ENCODE results near the gene RC3H1. TPM values are rescaled to one million over a fixed set of nuclear protein-coding genes. Genes with fewer than 3 reads are reported as not detected.
"Not testable (repeated sequence)": the region's sequence is repeated elsewhere in the genome, so short reads cannot be mapped to it uniquely, and the experiment has no call there.

RC3H1 gene
- total RNA-seq, 4 donors from 2014 or later = 26.2 to 37.3 (median 31.1) TPM

GRCh38 chr1:173995475-173995874 lies 26.7 kb downstream of the RC3H1 start:
- Histone ChIP-seq H3K27ac (no peak overlapping the region), H3K4me1 (peaks cover 0 to 9% (median 0%) of the 10 kb centered on the region in 4 donors), H3K27me3 (no peaks in the 10 kb centered on the region), H3K4me3 (no peak overlapping the region), H3K9me3 (no peaks in the 10 kb centered on the region), H3K36me3 (peaks cover 0 to 51% (median 0%) of the 10 kb centered on the region in 3 donors)
- DNase-seq = no peak
- TF ChIP-seq CTCF (IDR thresholded peaks at IDR 0.05) (no peak), POLR2A (IDR thresholded peaks at IDR 0.05) (no peak)

- H3K36me3 ChIP-seq = peaks cover 0 to 60% (median 0%) of the 10 kb centered on the region in 3 donors
- DNase-seq, H3K27ac ChIP-seq, H3K27me3 ChIP-seq, H3K9me3 ChIP-seq, H3K4me3 ChIP-seq, H3K4me1 ChIP-seq: not testable (repeated sequence)
Observed at GRCh38 chr1:173993948-173994347, 28.2 kb downstream of the RC3H1 start.

GRCh38 chr1:173988068-173988467 lies 34.1 kb downstream of the RC3H1 start:
- H3K27me3 ChIP-seq = no peaks in the 10 kb centered on the region
- no peak overlapping the region for H3K4me3 ChIP-seq
- no peak for TF ChIP-seq CTCF (IDR thresholded peaks at IDR 0.05)
- TF ChIP-seq POLR2A (IDR thresholded peaks at IDR 0.05) = no peak
- no peaks in the 10 kb centered on the region for H3K4me1 ChIP-seq
- H3K9me3 ChIP-seq = no peaks in the 10 kb centered on the region
- no peak for DNase-seq
- no peak overlapping the region for H3K27ac ChIP-seq
- peaks cover 0 to 72% (median 0%) of the 10 kb centered on the region in 3 donors for H3K36me3 ChIP-seq

GRCh38 chr1:173986951-173987350 lies 35.2 kb downstream of the RC3H1 start:
- Histone ChIP-seq H3K9me3 (no peaks in the 10 kb centered on the region), H3K27me3 (no peaks in the 10 kb centered on the region), H3K4me3 (no peak overlapping the region), H3K36me3 (peaks cover 0 to 71% (median 0%) of the 10 kb centered on the region in 3 donors), H3K27ac (no peak overlapping the region), H3K4me1 (no peaks in the 10 kb centered on the region)
- TF ChIP-seq CTCF (IDR thresholded peaks at IDR 0.05) (no peak), POLR2A (IDR thresholded peaks at IDR 0.05) (no peak)
- no peak for DNase-seq

GRCh38 chr1:173970252-173970651 lies 51.9 kb downstream of the RC3H1 start:
- Histone ChIP-seq H3K27ac (no peak overlapping the region), H3K4me1 (no peaks in the 10 kb centered on the region), H3K36me3 (peaks cover 0 to 95% (median 0%) of the 10 kb centered on the region in 3 donors), H3K9me3 (no peaks in the 10 kb centered on the region), H3K27me3 (no peaks in the 10 kb centered on the region), H3K4me3 (no peak overlapping the region)
- TF ChIP-seq POLR2A (IDR thresholded peaks at IDR 0.05) = no peak
- no peak for TF ChIP-seq CTCF (IDR thresholded peaks at IDR 0.05)
- DNase-seq = no peak

- not testable (repeated sequence) for H3K4me3 ChIP-seq, DNase-seq, H3K4me1 ChIP-seq, H3K9me3 ChIP-seq, H3K27me3 ChIP-seq, H3K27ac ChIP-seq
- H3K36me3 ChIP-seq = peaks cover 0 to 96% (median 0%) of the 10 kb centered on the region in 3 donors
Observed at GRCh38 chr1:173965896-173966295, 56.3 kb downstream of the RC3H1 start.

- Histone ChIP-seq H3K27me3 (no peaks in the 10 kb centered on the region), H3K9me3 (no peaks in the 10 kb centered on the region), H3K4me1 (no peaks in the 10 kb centered on the region), H3K27ac (no peak overlapping the region), H3K4me3 (no peak overlapping the region), H3K36me3 (peaks cover 0 to 97% (median 0%) of the 10 kb centered on the region in 3 donors)
- TF ChIP-seq POLR2A (IDR thresholded peaks at IDR 0.05) (no peak), CTCF (IDR thresholded peaks at IDR 0.05) (no peak)
- DNase-seq = no peak
Observed at GRCh38 chr1:173963477-173963876, 58.7 kb downstream of the RC3H1 start.

Measured in Peyer's patch (tissue), 4 donors.